K562 (cell line): ENCODE data around the gene UBXN1. TPM values are rescaled to one million over a fixed set of nuclear protein-coding genes. Genes with fewer than 3 reads are reported as not detected.
A peak's percentile ranks its signal among the peaks of the same experiment; 100 is the strongest.

ENCODE experiments used
- ATAC-seq: fragments of 200-7000 bp; cut with Tn5 transposase; 3 replicates; pipeline ENCODE4 v1.9.1; 2020; ENCODE audit warnings: moderate library complexity
- BruUV-seq: library from RNA; stranded (reverse); fragments of 400-500 nt; replicated peaks from 2 replicates; lab custom pipeline; 2021; lab: Mats Ljungman, UMichigan
- CTCF ChIA-PET: fragments of 300-600 bp; formaldehyde crosslinking; extraction: SDS; loops from one replicate; lab custom pipeline; 2021; ENCODE audit warnings: low intra/inter-chr PET ratio; lab: Yijun Ruan, JAX
- POLR2A ChIA-PET: fragments of 300-600, 350-650 bp; sonication (Branson Sonifier 250); formaldehyde crosslinking; extraction: SDS; loops from one replicate; lab custom pipeline; 2021; ENCODE audit warnings: antibody characterized with exemption, inconsistent platforms; lab: Yijun Ruan, JAX
- DNase-seq, 4 experiments: peaks; one replicate each; pipeline versions ENCODE4 v3.0.0 to v3.0.0-alpha.2; 2011 to 2018; ENCODE audit warnings: low spot score in 3 of 4, mixed read lengths in 3 of 4; ENCODE audit errors: extremely low read depth in 1 of 4
- FAIRE-seq: peaks from 2 replicates; lab custom pipeline; 2011; peaks lifted over from hg19 to GRCh38; lab: Jason Lieb, UNC
- H2AFZ ChIP-seq: 2 replicates; pipeline ENCODE4 v1.6.0; 2011; ENCODE audit warnings: low read depth, low read length, control low read depth, inconsistent platforms
- H3K27ac ChIP-seq: fragments of 200-600 bp; 3 replicates; pipeline ENCODE4 v1.8.0; 2011; ENCODE audit warnings: low read depth, mild to moderate bottlenecking, control low read depth, inconsistent platforms, low read length, moderate library complexity, mixed read lengths; ENCODE audit errors: extremely low read depth
- H3K27me3 ChIP-seq, 2 experiments: fragments of 300-600 bp in 1 of 2; 2 replicates in 1 of 2; 3 replicates in 1 of 2; pipeline versions ENCODE4 v1.6.0 to v1.8.0; 2011; ENCODE audit warnings: inconsistent platforms in 2 of 2, low read length in 2 of 2, mild to moderate bottlenecking in 1 of 2, mixed read lengths in 1 of 2, moderate library complexity in 1 of 2; ENCODE audit not compliant: control insufficient read depth in 2 of 2, insufficient read depth in 2 of 2
- H3K36me3 ChIP-seq: fragments of 300-600 bp; 3 replicates; pipeline ENCODE4 v1.8.0; 2011; ENCODE audit warnings: mild to moderate bottlenecking, low read length, inconsistent platforms; ENCODE audit not compliant: control insufficient read depth, insufficient read depth
- H3K4me1 ChIP-seq, 2 experiments: fragments of 200-600 bp in 1 of 2; replicated peaks in 1 of 2; 2 replicates in 1 of 2; 3 replicates in 1 of 2; pipeline versions ENCODE4 v1.5.1 to v1.8.0; 2011; ENCODE audit warnings: inconsistent platforms in 2 of 2, low read length in 2 of 2, mild to moderate bottlenecking in 1 of 2, mixed read lengths in 1 of 2, moderate library complexity in 1 of 2; ENCODE audit not compliant: control insufficient read depth in 2 of 2, insufficient read depth in 2 of 2
- H3K4me2 ChIP-seq: 2 replicates; pipeline ENCODE4 v1.6.1; 2011; ENCODE audit warnings: low read length, control low read depth, inconsistent platforms, mixed read lengths; ENCODE audit not compliant: insufficient read depth
- H3K4me3 ChIP-seq: fragments of 200-600 bp; sonication (generic), shearing (Covaris generic); 2 replicates; pipeline ENCODE4 v1.5.1; 2016; ENCODE audit warnings: control low read depth, inconsistent platforms
- H3K79me2 ChIP-seq: fragments of 200-600 bp; 3 replicates; pipeline ENCODE4 v1.8.0; 2011; ENCODE audit warnings: low read length, inconsistent platforms; ENCODE audit not compliant: control insufficient read depth, insufficient read depth
- H3K9ac ChIP-seq, 2 experiments: 2 replicates each; pipeline versions ENCODE4 v1.6.0 to v1.6.1; 2011; ENCODE audit warnings: low read depth in 2 of 2, low read length in 2 of 2, control low read depth in 1 of 2, inconsistent platforms in 1 of 2, mild to moderate bottlenecking in 1 of 2, mixed read lengths in 1 of 2; ENCODE audit not compliant: insufficient read depth in 1 of 2
- H3K9me1 ChIP-seq: one replicate; pipeline ENCODE4 v1.6.0; 2011; ENCODE audit warnings: inconsistent platforms, mild to moderate bottlenecking, low read length, moderate library complexity; ENCODE audit not compliant: control insufficient read depth, insufficient read depth
- H3K9me3 ChIP-seq: replicated peaks from 2 replicates; pipeline ENCODE4 v1.5.1; 2011; ENCODE audit warnings: low read depth, low read length, inconsistent platforms; ENCODE audit not compliant: control insufficient read depth, insufficient read depth
- H4K20me1 ChIP-seq: replicated peaks from 2 replicates; pipeline ENCODE4 v1.6.1; 2011; ENCODE audit warnings: low read length, inconsistent platforms, mixed read lengths; ENCODE audit not compliant: control insufficient read depth, insufficient read depth
- CHCHD3 ChIP-seq: fragments of 250-450 bp; sonication (Bioruptor Pico); IDR thresholded peaks from 2 replicates; pipeline ENCODE4 v2.1.2; 2022; ENCODE audit warnings: mild to moderate bottlenecking
- E2F6 ChIP-seq, 2 experiments: IDR thresholded peaks; 2 replicates each; pipeline ENCODE4 v1.6.1; 2011; ENCODE audit warnings: borderline replicate concordance in 1 of 2, control low read depth in 1 of 2, low read depth in 1 of 2, low read length in 1 of 2, mild to moderate bottlenecking in 1 of 2, mixed read lengths in 1 of 2, moderate library complexity in 1 of 2; ENCODE audit not compliant: insufficient read depth in 1 of 2, insufficient read length in 1 of 2, poor library complexity in 1 of 2, severe bottlenecking in 1 of 2; ENCODE audit errors: extremely low read depth in 1 of 2
- FOXO4 ChIP-seq: fragments of 450-650 bp; formaldehyde crosslinking; IDR thresholded peaks from 2 replicates; pipeline ENCODE4 v1.4.0; 2020; ENCODE audit warnings: mild to moderate bottlenecking, moderate library complexity
- GABPB1 ChIP-seq: sonication (generic); formaldehyde crosslinking; IDR thresholded peaks from 2 replicates; pipeline ENCODE4 v1.8.0; 2022; ENCODE audit warnings: mild to moderate bottlenecking, missing genetic modification reagents
- HDAC3 ChIP-seq: fragments of 450-650 bp; IDR thresholded peaks from 2 replicates; pipeline ENCODE4 v1.6.1; 2018; ENCODE audit warnings: borderline replicate concordance, mild to moderate bottlenecking, moderate library complexity; ENCODE audit not compliant: partially characterized antibody
- HNRNPH1 ChIP-seq: fragments of 200-400 bp; formaldehyde crosslinking; optimal IDR thresholded peaks from 2 replicates; pipeline ENCODE3; 2017; ENCODE audit warnings: low read depth, mild to moderate bottlenecking, low read length, moderate library complexity
- HNRNPLL ChIP-seq: fragments of 200-400 bp; formaldehyde crosslinking; IDR thresholded peaks from 2 replicates; pipeline ENCODE4 v1.6.1; 2017; ENCODE audit warnings: low read length, low read depth, mild to moderate bottlenecking; ENCODE audit not compliant: poor library complexity, severe bottlenecking
- LEF1 ChIP-seq: fragments of 450-650 bp; IDR thresholded peaks from 2 replicates; pipeline ENCODE4 v1.6.1; 2016; ENCODE audit warnings: mild to moderate bottlenecking
- MEF2D ChIP-seq: conservative IDR thresholded peaks from 2 replicates; pipeline ENCODE4 v1.6.1; 2016; ENCODE audit warnings: low read depth, missing genetic modification characterization, missing compliant biosample characterization
- NR4A1 ChIP-seq, 2 experiments: fragments of 250-450 bp in 1 of 2; fragments of 450-650 bp in 1 of 2; sonication (Bioruptor Pico) in 1 of 2; IDR thresholded peaks; 2 replicates each; pipeline versions ENCODE4 v1.4.0 to v1.6.1; 2016 to 2020; ENCODE audit warnings: mild to moderate bottlenecking in 2 of 2, missing compliant biosample characterization in 1 of 2, missing genetic modification characterization in 1 of 2, moderate library complexity in 1 of 2
- POLR3A ChIP-seq: IDR thresholded peaks from 2 replicates; pipeline ENCODE4 v1.6.1; 2011; ENCODE audit warnings: borderline replicate concordance, mild to moderate bottlenecking, moderate library complexity; ENCODE audit not compliant: insufficient read length, insufficient read depth; ENCODE audit errors: extremely low read depth
- TEAD2 ChIP-seq: fragments of 450-650 bp; IDR thresholded peaks from 2 replicates; pipeline ENCODE4 v1.6.1; 2016; ENCODE audit warnings: missing genetic modification characterization, control low read depth, missing compliant biosample characterization
- TOE1 ChIP-seq, 2 experiments: fragments of 450-650 bp in 1 of 2; sonication (generic) in 1 of 2; formaldehyde crosslinking in 1 of 2; IDR thresholded peaks; 2 replicates each; pipeline versions ENCODE4 v1.7.1 to v1.8.0; 2016 to 2022; ENCODE audit warnings: borderline replicate concordance in 2 of 2, mild to moderate bottlenecking in 2 of 2, antibody characterized with exemption in 1 of 2, inconsistent platforms in 1 of 2, low read depth in 1 of 2, missing genetic modification reagents in 1 of 2, moderate library complexity in 1 of 2
- XRCC5 ChIP-seq: fragments of 200-400 bp; formaldehyde crosslinking; IDR thresholded peaks from 2 replicates; pipeline ENCODE4 v1.6.1; 2017; ENCODE audit warnings: low read depth, mild to moderate bottlenecking, low read length
- ZFP36 ChIP-seq: fragments of 150-350 bp; IDR thresholded peaks from 2 replicates; pipeline ENCODE4 v1.6.1; 2018; ENCODE audit warnings: low read length, low read depth; ENCODE audit not compliant: partially characterized antibody
- ZNF324 ChIP-seq: fragments of 250-450 bp; sonication (Bioruptor Pico); IDR thresholded peaks from 2 replicates; pipeline ENCODE4 v1.4.0; 2020; ENCODE audit warnings: mild to moderate bottlenecking
- ZNF449 ChIP-seq: fragments of 250-450 bp; sonication (Bioruptor Pico); IDR thresholded peaks from 2 replicates; pipeline ENCODE4 v1.8.0; 2022; ENCODE audit warnings: moderate library complexity, mild to moderate bottlenecking, inconsistent platforms
- ZNF699 ChIP-seq: fragments of 250-450 bp; sonication (Bioruptor Pico); IDR thresholded peaks from 2 replicates; pipeline ENCODE4 v1.8.0; 2021; ENCODE audit warnings: mild to moderate bottlenecking, moderate library complexity; ENCODE audit not compliant: insufficient replicate concordance
- WGBS: fragments of 100-300 bp; shearing (Covaris generic); methylation state at CpG from one replicate; pipeline ENCODE4 v1.1.6; 2016; ENCODE audit warnings: low coverage, mixed read lengths; ENCODE audit not compliant: insufficient coverage; ENCODE audit errors: missing lambda C conversion rate; 5-methylcytosine and 5-hydroxymethylcytosine counted together
- in situ Hi-C: fragments of 300-500 bp; cut with MboI; formaldehyde crosslinking; loops from 4 replicates; pipeline ENCODE4 v1.15.0; 2018; ENCODE audit warnings: inconsistent platforms, mixed read lengths
- intact Hi-C: fragments of 100-400 bp; cut with micrococcal nuclease; formaldehyde crosslinking; loops from 2 replicates; pipeline ENCODE4 v1.14.2; 2022
- polyA plus RNA-seq, 8 experiments: library from polyadenylated mRNA; depleted of rRNA in 4 of 8; stranded (reverse) in 5 of 8; unstranded in 3 of 8; fragments of >200 nt; fragmentation: Nextera tagmentation in 2 of 8; fragmentation: Illumina TruSeq in 1 of 8; extraction: Ambion mirVana in 2 of 8; extraction: Trizol in 1 of 8; gene quantifications; 2 replicates each; pipeline versions ENCODE4 v1.2.1 to v1.2.3, GENCODE V29; 2011 to 2014; ENCODE audit warnings: inconsistent platforms in 1 of 8, missing spikeins in 1 of 8
- total RNA-seq, 7 experiments: library from RNA; depleted of rRNA in 6 of 7; stranded (reverse); fragments of >200 nt in 6 of 7; fragmentation: Illumina TruSeq in 2 of 7; extraction: Trizol in 2 of 7; gene quantifications; 2 replicates each; pipeline versions ENCODE4 v1.2.1 to v1.2.3, GENCODE V29; 2011 to 2021; ENCODE audit warnings: low replicate concordance in 1 of 7

Gene UBXN1
- total and polyA plus RNA-seq, 9 of the 15 experiments (the other 6 are each of a cell fraction or from before 2014, with no cell fraction given): 4.8 to 263 (median 99.7) TPM

- no TSS peak for BruUV-seq
- no peak overlapping the region for H3K4me2 ChIP-seq
- H3K27me3 ChIP-seq: no peaks in the 10 kb centered on the region
- ChIA-PET POLR2A (interaction anchor here (0.6 to 1.4 kb wide), 4 partner anchors 13 to 135 kb away, joined by 3 to 4 read pairs (median 3); partner anchors contain the start of gene GANAB), CTCF (no interaction called here)
- FAIRE-seq (no peak), DNase-seq (no peak), ATAC-seq (no peak)
- H3K4me1 ChIP-seq: peaks cover 38 to 46% of the 10 kb centered on the region in 2 experiments
- H3K79me2 ChIP-seq: peaks cover 24% of the 10 kb centered on the region
- H3K27ac ChIP-seq: peak overlapping the region; percentile 15; the same call in 1 of the 3 replicates
- H3K9me3 ChIP-seq: no peaks in the 10 kb centered on the region
- no peak overlapping the region for H3K4me3 ChIP-seq
- in situ Hi-C loops: no loop called here
- peaks cover 7% of the 10 kb centered on the region for H4K20me1 ChIP-seq
- H3K36me3 ChIP-seq: peaks cover 80% of the 10 kb centered on the region
- no peak overlapping the region for H2AFZ ChIP-seq
- H3K9me1 ChIP-seq: peaks cover 2% of the 10 kb centered on the region
- intact Hi-C loops: no loop called here
- no peak overlapping the region for H3K9ac ChIP-seq
- 96% methylated on average over 6 of the region's 7 CpGs for WGBS
- no peak for TF ChIP-seq ZNF324 (CRISPR knock-in tag)
- no peak for TF ChIP-seq HDAC3
- TF ChIP-seq ZFP36: no peak
- no peak for TF ChIP-seq LEF1
- TF ChIP-seq XRCC5: no peak
- no peak for TF ChIP-seq TEAD2 (tag)
- no peak for TF ChIP-seq GABPB1
- no peak for TF ChIP-seq E2F6 (IDR thresholded peaks at IDR 0.05; ENCODE audit: borderline replicate concordance in 1 of 2, extremely low read depth in 1 of 2, insufficient read depth in 1 of 2, insufficient read length in 1 of 2, low read depth in 1 of 2, low read length in 1 of 2, poor library complexity in 1 of 2, severe bottlenecking in 1 of 2)
- TF ChIP-seq NR4A1 (CRISPR knock-in tag; IDR thresholded peaks at IDR 0.05): no peak
- no peak for TF ChIP-seq NR4A1 (tag; IDR thresholded peaks at IDR 0.05)
- TF ChIP-seq TOE1 (IDR thresholded peaks at IDR 0.05; ENCODE audit: borderline replicate concordance): no peak
- no peak for TF ChIP-seq TOE1 (CRISPR knock-in tag; IDR thresholded peaks at IDR 0.05; ENCODE audit: borderline replicate concordance, low read depth)
- TF ChIP-seq MEF2D: no peak
- TF ChIP-seq FOXO4 (CRISPR knock-in tag): no peak
- TF ChIP-seq CHCHD3: no peak
- TF ChIP-seq HNRNPH1: no peak
- no peak for TF ChIP-seq ZNF449
- TF ChIP-seq HNRNPLL: no peak
- no peak for TF ChIP-seq POLR3A
- no peak for TF ChIP-seq ZNF699
These were observed 31.1 kb upstream of the UBXN1 start for GRCh38 chr11:62710001-62710345.
